ENCODE measurements around the gene PDZD7.

- no peak for TF ChIP-seq POLR2A (IDR thresholded peaks at IDR 0.05)
- no peak for TF ChIP-seq CTCF (IDR thresholded peaks at IDR 0.05 in 8 of 11, conservative IDR thresholded peaks at IDR 0.05 in 3 of 11)
- no peak for TF ChIP-seq POLR2AphosphoS5 (IDR thresholded peaks at IDR 0.05)
Observed at GRCh38 chr10:100978121-100978900, 52.6 kb downstream of the PDZD7 start.

All from spleen (tissue), 7 donors.